ENCODE measurements around the gene GPR141.

The GPR141 gene

GRCh38 chr7:37732888-37733287 lies 49.3 kb downstream of the GPR141 start:
- DNase-seq = no peak

GRCh38 chr7:37735196-37735595 lies 51.6 kb downstream of the GPR141 start:
- DNase-seq = no peak

GRCh38 chr7:37738321-37738720 lies 54.8 kb downstream of the GPR141 start:
- no peak for DNase-seq

GRCh38 chr7:37740398-37740797 lies 56.8 kb downstream of the GPR141 start:
- DNase-seq = no peak

GRCh38 chr7:37741776-37742175 lies 58.2 kb downstream of the GPR141 start:
- no peak for DNase-seq

- DNase-seq = no peak
These were observed 67.5 kb downstream of the GPR141 start for GRCh38 chr7:37751096-37751495.

GRCh38 chr7:37753398-37754050 lies 70.0 kb downstream of the GPR141 start:
- no peak for DNase-seq

GRCh38 chr7:37756797-37757551 lies 73.4 kb downstream of the GPR141 start:
- DNase-seq = no peak

GRCh38 chr7:37757563-37757962 lies 74.0 kb downstream of the GPR141 start:
- DNase-seq = no peak

GRCh38 chr7:37758501-37759045 lies 75.0 kb downstream of the GPR141 start:
- peak; percentile 51 for DNase-seq

- peak; percentile 95 for DNase-seq
These were observed 76.0 kb downstream of the GPR141 start for GRCh38 chr7:37759526-37759925.

- no peak for DNase-seq
These were observed 81.9 kb downstream of the GPR141 start for GRCh38 chr7:37765421-37765829.

- DNase-seq = no peak
These were observed 82.4 kb downstream of the GPR141 start for GRCh38 chr7:37765872-37766525.

GRCh38 chr7:37768611-37769010 lies 85.0 kb downstream of the GPR141 start:
- no peak for DNase-seq

- no peak for DNase-seq
These were observed 85.7 kb downstream of the GPR141 start for GRCh38 chr7:37769291-37769690.

GRCh38 chr7:37769726-37770125 lies 86.2 kb downstream of the GPR141 start:
- no peak for DNase-seq

GRCh38 chr7:37770838-37771237 lies 87.3 kb downstream of the GPR141 start:
- DNase-seq = no peak

- DNase-seq = no peak
These were observed 87.8 kb downstream of the GPR141 start for GRCh38 chr7:37771342-37771741.

- no peak for DNase-seq
These were observed 88.2 kb downstream of the GPR141 start for GRCh38 chr7:37771801-37772200.

- DNase-seq = no peak
These were observed 92.4 kb downstream of the GPR141 start for GRCh38 chr7:37775921-37776320.

- DNase-seq = no peak
These were observed 97.6 kb downstream of the GPR141 start for GRCh38 chr7:37781156-37781555.

GRCh38 chr7:37782166-37782565 lies 98.6 kb downstream of the GPR141 start:
- DNase-seq = no peak

- DNase-seq = no peak
These were observed 100.4 kb downstream of the GPR141 start for GRCh38 chr7:37784015-37784414.

Measured in NCI-H524 treated with DMSO at 0.1 percent for 48 hours (cell line).